ENCODE results near the gene SLC35F6. TPM values are rescaled to one million over a fixed set of nuclear protein-coding genes. Genes with fewer than 3 reads are reported as not detected.

Gene SLC35F6, protein sequence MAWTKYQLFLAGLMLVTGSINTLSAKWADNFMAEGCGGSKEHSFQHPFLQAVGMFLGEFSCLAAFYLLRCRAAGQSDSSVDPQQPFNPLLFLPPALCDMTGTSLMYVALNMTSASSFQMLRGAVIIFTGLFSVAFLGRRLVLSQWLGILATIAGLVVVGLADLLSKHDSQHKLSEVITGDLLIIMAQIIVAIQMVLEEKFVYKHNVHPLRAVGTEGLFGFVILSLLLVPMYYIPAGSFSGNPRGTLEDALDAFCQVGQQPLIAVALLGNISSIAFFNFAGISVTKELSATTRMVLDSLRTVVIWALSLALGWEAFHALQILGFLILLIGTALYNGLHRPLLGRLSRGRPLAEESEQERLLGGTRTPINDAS
- 31.4 and 38.8 TPM in 2 replicates for polyA plus RNA-seq (2011; rRNA removed)
- 78.9 and 99.2 TPM in 2 replicates for polyA minus RNA-seq (2011; rRNA and poly(A)+ RNA removed)

DNA sequence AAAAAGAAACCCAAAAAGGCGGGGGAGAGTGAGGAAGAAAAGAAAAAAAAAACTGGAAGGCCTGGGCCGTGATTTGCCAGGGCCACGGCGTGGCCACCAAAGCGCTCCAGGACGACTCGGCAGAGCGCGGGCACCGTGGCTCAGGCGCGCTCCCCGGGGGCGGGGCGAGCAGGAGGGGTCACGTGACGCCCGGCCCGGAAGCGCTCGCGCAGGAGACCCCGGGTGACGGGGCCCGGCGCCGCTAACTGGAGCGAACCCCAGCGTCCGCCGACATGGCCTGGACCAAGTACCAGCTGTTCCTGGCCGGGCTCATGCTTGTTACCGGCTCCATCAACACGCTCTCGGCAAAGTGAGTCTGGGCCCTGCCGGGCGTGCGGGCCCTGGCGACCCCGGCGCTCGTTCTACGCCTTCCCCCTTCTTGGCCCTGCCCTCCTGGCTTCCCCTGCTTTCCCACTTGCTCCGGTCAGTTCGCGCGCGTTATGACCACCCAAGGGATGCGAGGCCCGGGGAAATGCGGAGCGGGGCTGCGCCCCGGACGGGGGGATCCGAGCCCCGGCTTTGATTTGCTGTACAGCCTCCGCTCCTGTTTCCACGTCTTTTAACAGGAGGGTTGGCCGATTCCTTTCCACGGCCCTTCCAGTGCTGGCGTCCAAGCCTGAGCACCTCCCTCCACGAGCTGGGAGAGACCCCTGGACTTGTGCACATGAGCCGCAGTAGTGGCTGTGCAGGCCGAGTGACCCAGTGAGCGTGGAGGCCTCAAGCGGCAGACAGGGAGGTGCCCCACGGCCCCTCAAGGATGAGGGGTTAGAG, at the start of gene SLC35F6:
SLC35F6 (plus strand) TSS at position 207 of the 810 bp plus-strand sequence; CDS start at position 273, 66 bp downstream.
- POLR2A ChIA-PET, result interaction anchor here (0.7 to 1.6 kb wide), 2 partner anchors 11 to 65 kb away, joined by 3 to 6 read pairs; no protein-coding TSS in a partner anchor

DNA sequence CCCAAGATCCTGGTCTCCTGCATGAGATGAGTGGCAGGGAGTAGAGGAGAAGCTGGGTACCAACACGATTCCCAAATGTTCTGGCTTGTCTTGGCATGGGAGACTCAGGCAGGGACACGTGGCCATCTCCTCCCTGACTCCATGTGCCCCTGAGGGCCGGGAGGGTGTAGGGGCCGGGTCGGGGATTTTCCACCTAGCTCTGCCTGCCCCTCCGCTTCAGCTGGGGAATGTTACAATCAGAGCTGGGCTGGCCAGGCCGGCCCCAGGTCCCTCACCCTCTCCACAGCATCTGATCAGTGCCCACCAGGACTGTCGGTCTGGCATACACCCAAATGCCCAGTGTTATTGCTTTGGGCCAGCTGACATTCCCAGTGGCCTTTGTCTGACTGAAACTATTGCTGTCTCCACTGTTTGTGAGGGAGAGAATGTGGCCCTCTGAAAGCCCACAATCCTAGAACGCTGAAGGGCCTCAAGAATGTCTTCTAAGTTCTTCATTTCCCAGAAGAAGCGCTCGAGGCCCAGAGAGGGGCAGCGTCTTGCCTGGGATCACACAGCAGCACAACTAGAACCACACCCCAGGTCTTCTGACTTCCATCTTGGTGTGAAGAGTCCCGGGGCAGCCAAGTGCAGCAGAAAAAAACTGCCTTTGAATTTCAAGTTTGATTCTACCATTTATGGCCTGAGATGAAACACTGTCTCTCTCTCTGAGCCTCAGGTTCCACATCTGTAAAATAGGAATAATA, 48.4 kb upstream of the SLC35F6 start:
- Histone ChIP-seq H3K9me3 (ENCODE audit: control insufficient read depth, insufficient read depth, low read length) (no peaks in the 10 kb centered on the region), H3K4me3 (ENCODE audit: low read depth, low read length) (no peak overlapping the region), H3K27ac (ENCODE audit: low read depth, low read length) (no peak overlapping the region), H3K27me3 (ENCODE audit: control insufficient read depth, insufficient read depth, low read length) (peaks cover 18% of the 10 kb centered on the region)
- ChIA-PET POLR2A (no interaction called here), CTCF (no interaction called here)
- TF ChIP-seq, protein P1, sequence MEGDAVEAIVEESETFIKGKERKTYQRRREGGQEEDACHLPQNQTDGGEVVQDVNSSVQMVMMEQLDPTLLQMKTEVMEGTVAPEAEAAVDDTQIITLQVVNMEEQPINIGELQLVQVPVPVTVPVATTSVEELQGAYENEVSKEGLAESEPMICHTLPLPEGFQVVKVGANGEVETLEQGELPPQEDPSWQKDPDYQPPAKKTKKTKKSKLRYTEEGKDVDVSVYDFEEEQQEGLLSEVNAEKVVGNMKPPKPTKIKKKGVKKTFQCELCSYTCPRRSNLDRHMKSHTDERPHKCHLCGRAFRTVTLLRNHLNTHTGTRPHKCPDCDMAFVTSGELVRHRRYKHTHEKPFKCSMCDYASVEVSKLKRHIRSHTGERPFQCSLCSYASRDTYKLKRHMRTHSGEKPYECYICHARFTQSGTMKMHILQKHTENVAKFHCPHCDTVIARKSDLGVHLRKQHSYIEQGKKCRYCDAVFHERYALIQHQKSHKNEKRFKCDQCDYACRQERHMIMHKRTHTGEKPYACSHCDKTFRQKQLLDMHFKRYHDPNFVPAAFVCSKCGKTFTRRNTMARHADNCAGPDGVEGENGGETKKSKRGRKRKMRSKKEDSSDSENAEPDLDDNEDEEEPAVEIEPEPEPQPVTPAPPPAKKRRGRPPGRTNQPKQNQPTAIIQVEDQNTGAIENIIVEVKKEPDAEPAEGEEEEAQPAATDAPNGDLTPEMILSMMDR (IDR thresholded peaks at IDR 0.05; ENCODE audit: low read depth, low read length), result no peak
- DNase-seq (ENCODE audit: low read depth, low spot score), result no peak

More for the DNA sequence above, at the start of gene SLC35F6:
- Histone ChIP-seq H3K27ac (ENCODE audit: low read depth, low read length) (peak within 1 kb of the TSS; percentile 81), H3K9me3 (ENCODE audit: control insufficient read depth, insufficient read depth, low read length) (no peaks in the 10 kb centered on the region; the same call in 1 of the 2 replicates), H3K27me3 (ENCODE audit: control insufficient read depth, insufficient read depth, low read length) (no peaks in the 10 kb centered on the region), H3K4me3 (ENCODE audit: low read depth, low read length) (peak within 1 kb of the TSS; percentile 97)
- CTCF ChIA-PET, result no interaction called here
- TF ChIP-seq, protein P1 (IDR thresholded peaks at IDR 0.05; ENCODE audit: low read depth, low read length), result no peak
- DNase-seq (ENCODE audit: low read depth, low spot score), result peak; percentile 27

DNA sequence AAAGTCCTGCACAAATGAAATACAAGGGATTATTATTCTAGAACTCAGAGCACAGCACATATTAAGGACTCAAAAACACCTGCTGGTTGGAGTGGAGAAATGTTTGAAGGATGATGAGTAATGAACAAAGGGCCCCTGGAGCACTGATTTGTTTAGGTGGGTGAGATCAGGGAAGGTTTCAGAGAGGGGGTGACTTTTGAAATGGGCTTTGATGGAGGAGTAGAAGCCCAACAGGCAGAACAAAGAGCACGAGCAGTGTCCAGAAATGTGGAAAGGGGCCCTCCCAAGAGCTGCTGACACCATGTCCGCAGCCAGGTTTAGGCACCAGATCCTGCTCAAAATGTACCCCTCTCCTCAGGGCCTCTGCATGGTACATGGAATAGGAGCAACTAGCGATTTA, 47.7 kb upstream of the SLC35F6 start:
- Histone ChIP-seq H3K27me3 (ENCODE audit: control insufficient read depth, insufficient read depth, low read length) (peaks cover 13% of the 10 kb centered on the region), H3K9me3 (ENCODE audit: control insufficient read depth, insufficient read depth, low read length) (no peaks in the 10 kb centered on the region), H3K4me3 (ENCODE audit: low read depth, low read length) (no peak overlapping the region), H3K27ac (ENCODE audit: low read depth, low read length) (no peak overlapping the region)
- POLR2A ChIA-PET, result no interaction called here
- CTCF ChIA-PET, result no interaction called here
- DNase-seq (ENCODE audit: low read depth, low spot score), result no peak
- TF ChIP-seq, protein P1 (IDR thresholded peaks at IDR 0.05; ENCODE audit: low read depth, low read length), result no peak

DNA sequence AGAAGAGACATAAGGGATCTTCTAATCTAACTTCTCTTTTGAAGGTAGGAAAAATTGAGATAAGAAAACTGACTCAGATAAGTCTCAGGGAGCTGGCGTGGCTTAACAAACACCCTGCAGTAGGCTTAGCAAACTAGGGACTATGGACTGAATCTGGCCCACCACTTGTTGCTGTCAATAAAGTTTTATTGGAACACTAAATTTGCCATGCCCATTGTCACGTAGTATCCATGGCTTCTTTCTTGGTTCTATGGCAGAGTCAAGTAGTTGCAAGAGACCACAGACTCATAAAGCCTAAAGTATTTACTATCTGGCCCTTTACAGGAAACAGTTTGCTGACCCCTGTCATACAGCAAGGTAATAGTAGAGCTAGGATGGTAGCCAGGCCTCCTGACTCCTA, 47.3 kb upstream of the SLC35F6 start:
- TF ChIP-seq, protein P1 (IDR thresholded peaks at IDR 0.05; ENCODE audit: low read depth, low read length), result no peak
- POLR2A ChIA-PET, result no interaction called here
- no peaks in the 10 kb centered on the region for H3K9me3 ChIP-seq (ENCODE audit: control insufficient read depth, insufficient read depth, low read length)
- H3K27me3 ChIP-seq (ENCODE audit: control insufficient read depth, insufficient read depth, low read length), result peaks cover 13% of the 10 kb centered on the region
- H3K27ac ChIP-seq (ENCODE audit: low read depth, low read length), result no peak overlapping the region
- no peak for DNase-seq (ENCODE audit: low read depth, low spot score)
- CTCF ChIA-PET, result no interaction called here
- H3K4me3 ChIP-seq (ENCODE audit: low read depth, low read length), result no peak overlapping the region

Measured in AG04450 (cell line).